Spleen (tissue), 11 donors: ENCODE results near the gene TMPRSS11D. TPM values are rescaled to one million over a fixed set of nuclear protein-coding genes. Genes with fewer than 3 reads are reported as not detected.
A peak's percentile ranks its signal among the peaks of the same experiment; 100 is the strongest.

ENCODE experiments used
- DNase-seq: peaks from one replicate; pipeline ENCODE4 v3.0.0-alpha.2; 2020
- H3K27ac ChIP-seq, 8 donors: fragments of 200-600 bp; sonication (generic) in 7 of 8; 1 replicate in 4 of 8; 2 replicates in 4 of 8; pipeline versions ENCODE4 v1.5.0 to v1.8.0; 2016 to 2021; ENCODE audit warnings: inconsistent platforms in 4 of 8, mild to moderate bottlenecking in 4 of 8, moderate library complexity in 1 of 8
- H3K27me3 ChIP-seq, 7 donors: fragments of 200-600 bp; sonication (generic) in 6 of 7; replicated peaks in 1 of 7; 1 replicate in 4 of 7; 2 replicates in 3 of 7; pipeline versions ENCODE4 v1.5.0 to v1.8.0; 2016 to 2021; ENCODE audit warnings: inconsistent platforms in 3 of 7, mild to moderate bottlenecking in 1 of 7
- H3K36me3 ChIP-seq, 6 donors: fragments of 200-600 bp; sonication (generic) in 5 of 6; 1 replicate in 4 of 6; 2 replicates in 2 of 6; pipeline versions ENCODE4 v1.5.0 to v1.8.0; 2016 to 2021; ENCODE audit warnings: inconsistent platforms in 2 of 6
- H3K4me1 ChIP-seq, 6 donors: fragments of 200-600 bp; sonication (generic) in 5 of 6; 1 replicate in 3 of 6; 2 replicates in 3 of 6; pipeline versions ENCODE4 v1.5.0 to v1.8.0; 2016 to 2021; ENCODE audit warnings: inconsistent platforms in 3 of 6
- H3K4me3 ChIP-seq, 8 donors: fragments of 200-600 bp; sonication (generic) in 7 of 8; 1 replicate in 4 of 8; 2 replicates in 4 of 8; pipeline versions ENCODE4 v1.5.0 to v1.8.0; 2016 to 2021; ENCODE audit warnings: inconsistent platforms in 4 of 8, mild to moderate bottlenecking in 4 of 8, moderate library complexity in 2 of 8
- H3K9me3 ChIP-seq, 8 donors: fragments of 200-600 bp; sonication (generic) in 7 of 8; 1 replicate in 4 of 8; 2 replicates in 4 of 8; pipeline versions ENCODE4 v1.5.0 to v1.8.0; 2016 to 2021; ENCODE audit warnings: inconsistent platforms in 4 of 8
- CTCF ChIP-seq, 11 experiments: fragments of 200-600 bp in 7 of 11; fragments of 450-650 bp in 4 of 11; sonication (generic) in 4 of 11; IDR thresholded peaks in 8 of 11; conservative IDR thresholded peaks in 3 of 11; 1 replicate in 7 of 11; 2 replicates in 4 of 11; pipeline versions ENCODE4 v1.4.0 to v1.8.0; 2016 to 2021; ENCODE audit warnings: antibody characterized with exemption in 11 of 11, inconsistent platforms in 4 of 11, mild to moderate bottlenecking in 1 of 11
- POLR2A ChIP-seq, 3 donors: fragments of 450-650 bp; IDR thresholded peaks; one replicate each; pipeline ENCODE4 v1.5.1; 2017; ENCODE audit warnings: antibody characterized with exemption in 3 of 3, mild to moderate bottlenecking in 1 of 3
- POLR2AphosphoS5 ChIP-seq, 3 donors: sonication (generic); formaldehyde crosslinking; IDR thresholded peaks; one replicate each; pipeline ENCODE4 v1.5.1; 2017; ENCODE audit warnings: antibody characterized with exemption in 3 of 3
- WGBS, 5 donors: extraction: QIAGEN DNeasy Blood & Tissue Kit in 3 of 5; methylation state at CpG; one replicate each; pipeline versions ENCODE4 v1.1.5 to v1.1.7; 2013 to 2018; 5-methylcytosine and 5-hydroxymethylcytosine counted together
- intact Hi-C: fragments of 100-400 bp; cut with DNase I; formaldehyde crosslinking; loops from one replicate; pipeline ENCODE4 v1.15.0; 2023; ENCODE audit warnings: low total_unique reads
- polyA plus RNA-seq, 3 donors: library from polyadenylated mRNA; stranded (reverse); fragments of 200-250 nt; gene quantifications; one replicate each; pipeline ENCODE4 v1.2.1, GENCODE V29; 2013
- total RNA-seq, 7 donors: library from RNA; depleted of rRNA in 3 of 7; stranded (reverse); fragments of >200 nt in 3 of 7; fragmentation: NEBNext Ultra II Directional in 4 of 7; extraction: Animal tissue kit (Norgen Biotek cat#: 25700) in 4 of 7; gene quantifications; one replicate each; pipeline versions ENCODE4 v1.1.0 to v1.2.1, GENCODE V29; 2016 to 2021
- donor health status: healthy with polysubstance abuse.
- donor health status: DM: no; HTN: no; CAD: no; lungs with moderate emphysema.
- donor health status: DM: no; HTN: no; CAD: no.
- donor health status: Bipolar disorder and iron deficiency.
- donor health status: healthy.
- donor health status: DM: no; HTN: no; CAD: no.
- donor health status: DM: yes; HTN: yes; CAD: no.

TMPRSS11D gene
- total and polyA plus RNA-seq, 10 donors, result 0.02 to 0.06 TPM; not detected in 8

DNA sequence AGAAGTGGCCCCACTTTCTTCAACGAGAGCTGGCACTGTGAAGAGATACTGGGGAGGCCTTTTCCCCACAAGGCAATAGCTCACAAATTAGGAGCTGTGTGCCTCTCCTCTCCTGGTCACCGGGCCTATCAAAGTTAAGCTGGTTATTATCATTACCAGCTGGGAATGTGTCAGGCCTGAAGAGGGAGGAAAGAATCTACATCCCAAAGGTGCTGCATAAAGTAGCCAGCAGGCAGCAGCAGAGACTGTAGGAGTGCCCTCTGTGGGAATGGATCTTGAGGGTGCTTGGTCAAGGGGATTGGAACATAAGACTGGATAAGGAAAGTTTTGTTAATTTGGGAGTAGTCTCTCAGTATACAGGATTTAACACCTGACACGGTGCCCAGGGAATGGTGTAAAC is 9.1 kb upstream of the TMPRSS11D start:
- WGBS, 5 donors, result 74 to 89% (median 85%) methylated on average over 3 of the region's 3 CpGs
- intact Hi-C loops, result no loop called here
- TF ChIP-seq POLR2AphosphoS5 (IDR thresholded peaks at IDR 0.05) (no peak), POLR2A (IDR thresholded peaks at IDR 0.05) (no peak), CTCF (IDR thresholded peaks at IDR 0.05 in 8 of 11, conservative IDR thresholded peaks at IDR 0.05 in 3 of 11) (no peak)

DNA sequence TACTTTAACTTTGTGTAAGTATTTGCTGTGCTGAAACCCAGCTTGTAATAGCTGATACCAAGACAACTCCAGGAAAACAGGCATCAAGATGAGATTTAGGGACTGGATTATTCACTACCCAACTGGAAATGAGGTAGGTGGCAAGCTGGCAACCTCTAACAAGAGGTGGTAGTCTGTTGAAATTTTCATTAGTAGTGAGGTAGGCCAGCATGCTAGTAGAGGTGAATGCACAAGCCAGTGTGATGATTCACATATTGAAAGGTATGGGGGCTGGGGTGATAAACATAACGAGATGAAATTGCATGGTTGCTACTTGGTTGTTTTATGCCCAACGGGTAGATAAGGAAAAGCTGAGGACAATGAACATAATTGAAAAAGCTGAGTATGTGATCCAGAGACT is 8.5 kb upstream of the TMPRSS11D start:
- no peaks in the 10 kb centered on the region for H3K27me3 ChIP-seq
- no peaks in the 10 kb centered on the region for H3K36me3 ChIP-seq
- TF ChIP-seq POLR2A (IDR thresholded peaks at IDR 0.05) (no peak), CTCF (IDR thresholded peaks at IDR 0.05 in 8 of 11, conservative IDR thresholded peaks at IDR 0.05 in 3 of 11) (no peak), POLR2AphosphoS5 (IDR thresholded peaks at IDR 0.05) (no peak)
- H3K9me3 ChIP-seq, result peaks cover 0 to 10% (median 3%) of the 10 kb centered on the region in 8 donors
- H3K27ac ChIP-seq, result no peak overlapping the region
- no peaks in the 10 kb centered on the region for H3K4me1 ChIP-seq
- intact Hi-C loops, result no loop called here
- 86 to 98% (median 91%) methylated on average over 2 of the region's 2 CpGs for WGBS, 5 donors
- no peak for DNase-seq
- no peak overlapping the region for H3K4me3 ChIP-seq

More for the DNA sequence above, 9.1 kb upstream of the TMPRSS11D start:
- Histone ChIP-seq H3K27ac (no peak overlapping the region), H3K4me3 (no peak overlapping the region), H3K36me3 (no peaks in the 10 kb centered on the region), H3K9me3 (peaks cover 0 to 10% (median 3%) of the 10 kb centered on the region in 8 donors), H3K4me1 (no peaks in the 10 kb centered on the region), H3K27me3 (no peaks in the 10 kb centered on the region)
- no peak for DNase-seq

DNA sequence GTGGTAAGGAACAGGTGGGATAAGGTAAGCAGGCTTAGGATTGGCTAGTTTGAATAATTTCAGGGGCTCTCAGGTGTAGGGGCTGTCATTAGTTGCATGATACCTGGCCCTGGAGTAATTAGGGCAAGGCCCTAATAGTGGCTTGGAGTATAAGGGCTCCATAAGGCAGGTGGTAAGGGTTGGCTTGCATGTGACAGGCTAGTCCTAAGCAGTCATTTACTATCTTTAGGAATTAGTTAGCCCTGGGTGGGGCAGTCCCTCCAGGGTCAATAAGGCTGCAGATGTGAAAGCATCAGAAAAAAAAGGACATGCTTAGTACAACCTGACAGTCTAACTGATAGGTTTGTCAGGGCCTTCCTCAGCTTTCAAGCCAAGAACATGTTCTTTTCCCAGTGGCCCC is 7.8 kb upstream of the TMPRSS11D start:
- peaks cover 0 to 9% (median 2%) of the 10 kb centered on the region in 8 donors for H3K9me3 ChIP-seq
- TF ChIP-seq POLR2AphosphoS5 (IDR thresholded peaks at IDR 0.05) (no peak), POLR2A (IDR thresholded peaks at IDR 0.05) (no peak), CTCF (IDR thresholded peaks at IDR 0.05 in 8 of 11, conservative IDR thresholded peaks at IDR 0.05 in 3 of 11) (no peak)
- DNase-seq, result no peak
- H3K36me3 ChIP-seq, result no peaks in the 10 kb centered on the region
- H3K27ac ChIP-seq, result no peak overlapping the region
- no peak overlapping the region for H3K4me3 ChIP-seq
- intact Hi-C loops, result no loop called here
- H3K27me3 ChIP-seq, result no peaks in the 10 kb centered on the region
- no peaks in the 10 kb centered on the region for H3K4me1 ChIP-seq

DNA sequence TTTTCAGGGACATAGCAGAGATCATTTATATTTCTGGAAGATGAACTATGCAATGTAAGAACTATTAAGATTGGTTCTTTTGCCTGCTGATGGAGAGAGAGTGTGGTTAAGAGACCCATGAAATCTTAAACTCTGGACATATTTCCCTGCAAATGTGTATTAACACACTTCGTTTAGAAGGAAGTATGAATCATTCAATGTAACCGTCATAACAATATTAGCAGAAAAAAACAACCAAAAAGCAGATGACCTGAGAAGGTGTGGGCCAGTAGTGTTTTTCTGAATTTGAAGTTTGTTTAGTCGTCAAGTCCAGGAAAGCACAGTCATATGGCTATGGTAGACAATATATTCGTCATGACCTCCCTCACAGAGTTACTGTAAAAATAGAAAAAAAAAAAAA is 2.5 kb upstream of the TMPRSS11D start:
- no peaks in the 10 kb centered on the region for H3K36me3 ChIP-seq
- WGBS, 5 donors, result 50 to 70% (median 60%) methylated on average over 4 of the region's 4 CpGs
- no peak for TF ChIP-seq CTCF (IDR thresholded peaks at IDR 0.05 in 8 of 11, conservative IDR thresholded peaks at IDR 0.05 in 3 of 11)
- no peak for TF ChIP-seq POLR2A (IDR thresholded peaks at IDR 0.05)
- TF ChIP-seq POLR2AphosphoS5 (IDR thresholded peaks at IDR 0.05), result no peak
- H3K27me3 ChIP-seq, result no peaks in the 10 kb centered on the region
- no peak for DNase-seq
- H3K4me3 ChIP-seq, result no peak overlapping the region
- H3K4me1 ChIP-seq, result no peaks in the 10 kb centered on the region
- no peaks in the 10 kb centered on the region for H3K9me3 ChIP-seq
- intact Hi-C loops, result no loop called here
- peak overlapping the region in 3 of 8 donors; percentile 1 to 3 (median 3) for H3K27ac ChIP-seq
